ENCODE measurements around the gene OR1A1. TPM values are rescaled to one million over a fixed set of nuclear protein-coding genes. Genes with fewer than 3 reads are reported as not detected.

OR1A1 gene, protein sequence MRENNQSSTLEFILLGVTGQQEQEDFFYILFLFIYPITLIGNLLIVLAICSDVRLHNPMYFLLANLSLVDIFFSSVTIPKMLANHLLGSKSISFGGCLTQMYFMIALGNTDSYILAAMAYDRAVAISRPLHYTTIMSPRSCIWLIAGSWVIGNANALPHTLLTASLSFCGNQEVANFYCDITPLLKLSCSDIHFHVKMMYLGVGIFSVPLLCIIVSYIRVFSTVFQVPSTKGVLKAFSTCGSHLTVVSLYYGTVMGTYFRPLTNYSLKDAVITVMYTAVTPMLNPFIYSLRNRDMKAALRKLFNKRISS
- not detected in 2 replicates for total RNA-seq

DNA sequence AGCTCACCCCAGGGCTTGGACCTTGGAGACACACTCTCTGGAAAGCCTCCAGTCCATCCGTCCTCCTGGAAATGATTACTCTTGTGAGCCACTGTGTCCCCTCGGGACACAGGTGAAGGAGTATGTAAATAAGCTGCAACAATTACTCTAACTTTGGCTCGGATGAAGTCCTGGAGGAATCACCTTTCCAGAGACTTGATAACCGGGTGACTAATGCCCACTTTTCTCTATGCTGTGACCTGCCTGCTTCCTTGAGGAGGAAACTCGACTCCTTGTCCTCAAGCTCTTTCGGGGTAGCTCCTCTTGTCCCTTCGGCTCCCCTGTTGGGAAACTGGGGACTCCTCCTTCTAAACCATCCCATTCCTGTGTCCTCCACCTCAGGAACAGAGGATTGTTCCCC lies at the start of gene OR1A1:
TSS of gene OR1A1 (plus strand) at position 301 of the 400 bp plus-strand sequence. CDS start 7,954 bp downstream, outside the sequence.

DNA sequence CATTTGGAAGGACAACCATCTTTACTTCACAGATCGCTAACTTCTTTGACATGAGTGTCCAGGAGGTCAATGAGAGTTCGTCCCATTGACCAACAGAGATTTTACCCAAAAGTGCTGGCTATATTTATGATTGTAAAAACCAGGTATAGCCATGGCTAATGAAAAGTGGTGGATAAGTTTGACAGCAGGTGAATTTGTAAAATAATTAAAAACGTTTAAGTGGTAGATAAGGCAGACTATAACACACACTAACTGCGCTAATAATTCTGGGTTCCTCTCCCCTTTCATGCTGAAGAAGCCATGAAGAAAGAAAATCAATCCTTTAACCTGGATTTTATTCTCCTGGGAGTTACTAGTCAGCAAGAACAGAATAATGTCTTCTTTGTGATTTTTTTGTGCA lies 10.2 kb upstream of the OR1A1 start, which contains the start of gene OR1A2:
TSS of gene OR1A2 (plus strand) at position 301 of the 400 bp plus-strand sequence. CDS start at position 301, 0 bp downstream.

Other genes starting within 250 kb of the OR1A1 start
- not detected in 2 replicates for gene OR1D5, start 144.1 kb upstream of the OR1A1 start, total RNA-seq
- not detected in 2 replicates for gene OR1D2, start 103.2 kb upstream of the OR1A1 start, total RNA-seq
- gene OR1G1, start 80.1 kb upstream of the OR1A1 start, total RNA-seq: not detected in 2 replicates
- not detected in 2 replicates for gene OR1A2, start 10.1 kb upstream of the OR1A1 start, total RNA-seq
- gene OR3A1, start 90.7 kb downstream of the OR1A1 start, total RNA-seq: 0.16 TPM in 1 of 2 replicates, not detected in the other
- not detected in 2 replicates for gene OR3A2, start 178.6 kb downstream of the OR1A1 start, total RNA-seq
- not detected in 2 replicates for gene OR1E1, start 190.7 kb downstream of the OR1A1 start, total RNA-seq
- not detected in 2 replicates for gene OR3A3, start 203.7 kb downstream of the OR1A1 start, total RNA-seq
- gene OR1E2, start 226.2 kb downstream of the OR1A1 start, total RNA-seq: not detected in 2 replicates

All from mesangial cell (primary cell).